Stimulated activated CD8-positive, alpha-beta memory T cell treated with anti-CD3 and anti-CD28 coated beads, Interleukin-7, amount 100 ng/mL, for 24 hours (primary cell): ENCODE results near the gene IBA57.
"Not testable (repeated sequence)": the region's sequence is repeated elsewhere in the genome, so short reads cannot be mapped to it uniquely, and the experiment has no call there.

ENCODE experiments used
- DNase-seq: peaks from one replicate; pipeline ENCODE4 v3.0.0-alpha.2; 2020; ENCODE audit warnings: low read depth

IBA57 gene

DNA sequence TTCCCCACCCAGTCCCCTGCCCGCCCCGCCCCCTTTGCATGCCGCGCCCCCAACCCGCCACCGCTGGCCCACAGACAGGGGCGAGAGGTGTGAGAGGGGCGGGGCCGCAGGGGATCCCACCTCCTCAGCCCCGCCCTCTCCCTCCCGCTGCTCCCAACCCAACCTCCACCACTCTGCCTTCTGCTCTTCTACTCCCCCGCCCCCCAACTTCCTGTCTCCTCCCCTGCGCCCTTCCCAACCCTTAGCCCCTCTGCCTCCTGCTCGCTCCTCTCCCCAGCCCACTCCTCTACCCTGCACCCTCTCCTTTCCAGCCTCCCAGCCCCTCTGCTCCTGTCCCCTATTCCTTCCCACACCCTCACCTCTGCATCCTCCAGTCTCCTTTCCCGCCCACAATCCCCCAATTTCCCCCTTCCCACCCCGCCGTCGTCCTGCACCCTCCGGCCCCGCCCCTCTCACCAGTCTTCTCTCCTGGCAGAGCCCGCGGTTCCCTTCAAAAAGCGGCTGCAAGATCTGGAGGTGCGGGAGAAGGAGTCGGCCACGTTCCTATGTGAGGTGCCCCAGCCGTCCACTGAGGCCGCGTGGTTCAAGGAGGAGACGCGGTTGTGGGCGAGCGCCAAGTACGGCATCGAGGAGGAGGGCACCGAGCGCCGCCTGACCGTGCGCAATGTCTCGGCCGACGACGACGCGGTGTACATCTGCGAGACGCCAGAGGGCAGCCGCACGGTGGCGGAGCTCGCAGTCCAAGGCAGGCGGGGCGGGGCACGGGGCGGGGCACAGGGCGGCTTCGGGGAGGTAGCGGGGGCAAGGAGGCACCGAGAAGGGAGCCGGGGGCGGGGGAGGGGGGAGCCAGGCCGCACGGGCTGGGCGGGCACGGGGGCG is 47.6 kb downstream of the IBA57 start:
- DNase-seq, result peak; percentile 80

DNA sequence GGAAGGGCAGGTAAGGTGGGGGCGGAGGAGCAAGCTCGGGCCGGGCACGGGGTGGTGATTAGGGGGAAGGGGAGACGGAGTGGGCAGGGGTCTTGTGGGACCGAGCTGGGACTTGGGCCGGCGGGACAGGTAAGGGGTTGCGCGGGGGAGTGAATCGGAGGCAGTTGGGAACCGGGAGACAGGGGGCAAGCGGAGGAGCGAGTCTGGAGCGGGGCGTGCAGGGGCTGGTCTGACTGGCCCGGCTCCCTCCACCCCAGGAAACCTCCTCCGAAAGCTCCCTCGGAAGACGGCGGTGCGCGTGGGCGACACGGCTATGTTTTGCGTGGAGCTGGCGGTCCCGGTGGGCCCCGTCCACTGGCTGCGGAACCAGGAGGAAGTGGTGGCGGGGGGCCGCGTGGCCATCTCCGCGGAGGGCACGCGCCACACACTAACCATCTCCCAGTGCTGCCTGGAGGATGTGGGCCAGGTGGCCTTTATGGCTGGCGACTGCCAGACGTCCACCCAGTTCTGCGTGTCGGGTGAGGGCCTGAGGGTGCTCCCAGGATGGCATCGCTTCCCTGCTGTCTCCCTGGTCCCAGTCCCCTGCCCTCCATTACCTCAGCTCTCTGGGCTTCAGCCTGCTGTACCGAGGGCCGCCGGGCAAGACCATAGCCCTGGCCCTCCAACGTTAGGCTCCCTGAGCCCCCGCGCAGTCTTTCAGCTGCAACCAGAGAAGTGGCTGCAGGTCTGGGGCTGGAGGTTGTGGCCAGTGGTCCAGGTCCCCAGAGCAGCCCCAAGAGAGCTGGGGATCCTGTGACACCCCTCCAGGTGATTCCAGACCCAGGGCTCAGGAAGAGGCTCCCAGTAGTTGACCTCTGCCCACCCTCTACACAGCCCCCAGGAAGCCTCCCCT is 48.6 kb downstream of the IBA57 start:
- DNase-seq, result no peak

GRCh38 chr1:228214921-228215662 is 49.5 kb downstream of the IBA57 start:
- no peak for DNase-seq

DNA sequence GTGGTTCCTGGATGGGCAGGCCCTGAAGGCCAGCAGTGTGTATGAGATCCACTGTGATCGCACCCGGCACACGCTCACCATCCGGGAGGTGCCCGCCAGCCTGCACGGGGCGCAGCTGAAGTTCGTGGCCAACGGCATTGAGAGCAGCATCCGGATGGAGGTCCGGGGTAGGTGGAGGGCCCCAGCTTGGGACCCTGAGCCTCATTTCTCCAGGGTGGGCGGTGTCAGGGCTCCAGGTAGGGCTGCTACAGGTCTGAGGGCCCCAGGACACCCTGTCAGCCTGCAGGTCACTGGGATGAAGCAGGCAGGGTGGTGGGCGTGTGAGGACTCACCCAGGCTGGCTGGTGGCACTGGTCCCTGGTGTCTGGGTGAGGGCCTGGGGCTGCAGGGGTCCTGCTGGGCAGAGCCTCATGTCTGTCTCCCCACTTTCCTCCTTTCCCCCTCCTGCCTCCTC is 50.1 kb downstream of the IBA57 start:
- DNase-seq, result no peak

GRCh38 chr1:228216371-228217320 is 51.0 kb downstream of the IBA57 start:
- DNase-seq, result no peak

DNA sequence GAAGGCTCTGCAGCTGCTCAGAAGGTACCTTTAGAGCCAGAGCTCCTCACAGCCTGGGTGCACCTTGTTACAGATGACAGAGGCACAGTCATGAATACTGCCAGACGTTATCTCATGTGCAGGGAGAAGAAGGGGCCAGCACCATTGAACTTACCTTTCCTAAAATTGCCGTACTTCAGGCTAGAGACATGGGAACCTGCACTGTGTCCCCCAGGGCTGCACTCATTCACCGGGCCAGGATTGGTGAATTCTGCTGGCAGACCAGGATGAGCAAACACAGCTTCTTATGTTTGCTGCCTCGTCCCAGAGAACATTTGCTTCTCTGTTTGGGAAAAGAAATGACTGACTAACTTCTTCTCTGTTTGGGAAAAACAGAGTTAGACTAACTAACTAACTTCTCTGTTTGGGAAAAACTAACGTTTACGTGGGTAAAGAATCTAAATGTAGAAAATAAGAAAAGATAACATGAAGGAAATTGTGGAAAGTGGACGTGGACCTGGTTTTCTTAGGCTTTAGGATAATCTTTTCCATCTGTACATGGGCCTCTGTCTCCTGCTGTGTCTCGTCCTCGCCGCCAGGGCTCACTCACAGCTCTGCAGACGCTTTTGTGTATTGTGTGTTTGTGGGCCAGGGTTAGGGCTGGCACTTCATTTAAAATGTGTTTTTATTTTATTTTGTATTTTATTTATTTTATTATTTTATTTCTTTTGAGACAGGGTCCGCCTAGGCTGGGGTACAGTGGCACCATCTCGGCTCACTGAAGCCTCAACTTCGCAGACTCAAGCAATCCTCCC is 52.1 kb downstream of the IBA57 start:
- no peak for DNase-seq

DNA sequence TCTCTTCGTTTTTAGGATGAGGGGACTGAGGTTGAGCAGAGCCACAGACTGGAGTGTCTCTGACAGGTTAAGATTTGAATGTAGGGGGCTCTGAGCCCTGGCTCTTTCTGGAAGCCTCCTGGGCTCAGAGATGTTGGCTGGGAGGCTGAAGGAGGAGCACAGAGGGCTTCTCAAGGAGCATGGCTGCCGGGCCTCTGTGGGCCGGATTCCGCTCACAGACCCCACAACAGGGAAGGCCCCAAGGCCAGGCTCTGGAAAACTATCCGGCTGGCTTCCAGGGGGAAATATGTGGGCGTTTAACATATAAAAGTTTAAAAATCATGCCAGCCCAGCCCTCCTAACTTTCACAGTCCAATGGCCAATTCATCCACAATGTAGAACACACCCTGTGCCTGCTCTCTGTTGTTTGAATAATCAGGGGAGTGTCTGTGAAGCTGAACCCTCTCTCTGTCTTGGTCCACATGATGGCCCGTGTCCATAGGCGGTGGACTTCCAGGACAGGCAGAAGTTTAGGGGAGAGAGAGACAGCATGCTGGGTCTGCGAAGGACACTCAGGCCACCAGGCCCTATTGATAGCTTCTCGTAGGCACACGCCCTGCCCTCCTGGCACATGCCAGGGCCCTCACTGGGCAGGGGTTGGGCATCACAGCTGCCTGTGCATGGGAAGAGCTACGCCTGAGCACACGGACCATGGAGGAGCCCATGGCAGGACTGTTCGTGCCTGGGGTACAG is 53.1 kb downstream of the IBA57 start:
- no peak for DNase-seq

DNA sequence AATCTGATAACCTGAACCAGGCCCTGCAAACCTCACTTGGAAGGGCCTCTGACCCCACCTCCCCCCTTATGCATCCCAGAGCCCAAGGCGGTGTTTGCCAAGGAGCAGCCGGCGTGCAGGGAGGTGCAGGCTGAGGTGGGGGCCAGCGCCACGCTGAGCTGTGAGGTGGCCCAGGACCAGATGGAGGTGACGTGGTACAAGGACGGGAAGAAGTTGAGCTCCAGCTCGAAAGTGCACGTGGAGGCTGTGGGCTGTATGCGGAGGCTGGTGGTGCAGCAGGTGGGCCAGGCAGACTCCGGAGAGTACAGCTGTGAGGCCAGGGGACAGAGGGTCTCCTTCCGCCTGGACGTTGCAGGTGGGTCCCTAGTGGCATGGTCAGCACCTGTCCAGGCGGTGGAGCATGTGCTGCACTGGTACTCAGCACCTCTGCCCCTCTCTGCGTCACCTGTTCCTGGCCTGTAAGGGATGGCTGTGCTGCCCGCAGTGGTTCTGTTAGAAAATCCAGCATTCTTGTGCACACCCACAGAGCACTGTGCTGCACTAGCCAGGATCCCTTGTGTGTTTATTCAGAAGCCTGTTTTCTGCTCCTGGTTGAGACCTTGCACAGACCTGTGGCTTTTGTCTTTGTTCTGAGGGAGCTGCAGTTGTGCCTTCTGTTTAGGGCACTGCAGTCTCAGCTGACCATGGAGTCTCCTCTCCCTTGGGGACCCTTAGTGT is 53.8 kb downstream of the IBA57 start:
- DNase-seq, result no peak

GRCh38 chr1:228219962-228220780 is 54.6 kb downstream of the IBA57 start:
- no peak for DNase-seq

DNA sequence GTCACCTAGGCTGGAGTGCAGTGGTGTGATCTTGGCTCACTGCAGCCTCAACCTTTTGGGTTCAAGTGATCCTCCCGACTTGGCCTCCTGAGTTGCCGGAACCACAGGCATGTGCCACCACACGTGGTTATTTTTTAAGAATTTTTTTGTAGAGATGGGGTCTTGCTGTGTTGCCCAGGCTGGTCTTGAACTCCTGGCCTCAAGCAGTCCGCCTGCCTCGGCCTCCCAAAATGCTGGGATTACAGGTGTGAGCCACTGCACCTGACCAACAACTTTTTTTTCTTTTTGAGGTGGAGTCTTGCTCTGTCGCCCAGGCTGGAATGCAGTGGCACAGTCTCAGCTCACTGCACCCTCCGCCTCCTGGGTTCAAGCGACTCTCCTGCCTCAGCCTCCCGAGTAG is 55.5 kb downstream of the IBA57 start:
- not testable (repeated sequence) for DNase-seq

- no peak for DNase-seq
Measured at GRCh38 chr1:228222548-228222947, 56.9 kb downstream of the IBA57 start.

DNA sequence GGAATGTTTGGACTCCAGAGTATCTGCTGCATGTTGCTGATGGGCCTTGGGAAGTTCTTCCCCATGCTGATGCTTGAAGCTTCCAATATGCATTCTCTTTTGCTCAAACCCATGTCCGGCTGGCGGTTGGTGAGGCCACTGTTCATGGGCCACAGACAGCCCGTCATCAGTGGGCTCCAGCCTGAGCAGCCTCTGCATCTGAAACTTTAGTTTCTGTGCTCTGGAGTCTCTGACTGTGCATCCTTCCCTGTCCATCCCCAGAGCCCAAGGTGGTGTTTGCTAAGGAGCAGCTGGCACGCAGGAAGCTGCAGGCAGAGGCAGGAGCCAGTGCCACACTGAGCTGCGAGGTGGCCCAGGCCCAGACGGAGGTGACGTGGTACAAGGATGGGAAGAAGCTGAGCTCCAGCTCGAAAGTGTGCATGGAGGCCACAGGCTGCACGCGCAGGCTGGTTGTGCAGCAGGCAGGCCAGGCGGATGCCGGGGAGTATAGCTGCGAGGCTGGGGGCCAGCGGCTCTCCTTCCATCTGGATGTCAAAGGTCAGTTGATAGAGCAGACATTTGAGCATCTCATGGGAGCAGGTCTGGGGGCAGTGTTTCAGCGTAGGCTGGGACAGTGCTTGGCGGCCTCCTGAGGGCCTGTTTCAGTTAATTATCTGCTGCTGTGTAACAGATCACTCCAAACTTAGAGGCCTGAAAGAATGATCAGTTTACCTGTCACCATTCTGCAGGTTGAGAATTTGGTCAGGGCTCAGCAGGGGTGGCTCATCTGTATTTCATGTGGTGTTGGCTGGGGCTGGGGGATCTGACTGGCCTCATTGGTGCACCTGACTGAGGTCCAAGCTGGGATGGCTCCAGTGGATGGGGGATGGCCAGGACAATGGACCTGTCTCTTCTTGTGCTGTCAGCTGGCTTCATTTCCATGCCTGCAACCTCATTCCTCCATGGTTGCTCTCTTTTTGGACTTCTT is 58.9 kb downstream of the IBA57 start:
- no peak for DNase-seq

GRCh38 chr1:228225165-228225710 is 59.6 kb downstream of the IBA57 start:
- no peak for DNase-seq

- no peak for DNase-seq
Measured at GRCh38 chr1:228225740-228226139, 60.1 kb downstream of the IBA57 start.

GRCh38 chr1:228226141-228226874 is 60.7 kb downstream of the IBA57 start:
- DNase-seq, result no peak
